HepG2 (cell line): ENCODE data around the gene MEA1. TPM values are rescaled to one million over a fixed set of nuclear protein-coding genes. Genes with fewer than 3 reads are reported as not detected.

Experiments
- DNMT3B ChIP-seq: conservative IDR thresholded peaks from 2 replicates; pipeline ENCODE4 v1.6.1; 2016; ENCODE audit warnings: missing biosample characterization, control low read depth
- FOXP1 ChIP-seq, 2 experiments: fragments of 450-650 bp in 1 of 2; IDR thresholded peaks; 2 replicates each; pipeline ENCODE4 v1.6.1; 2017 to 2018; ENCODE audit warnings: antibody characterized with exemption in 1 of 2
- GABPB1 ChIP-seq: IDR thresholded peaks from 2 replicates; pipeline ENCODE4 v1.6.1; 2016; ENCODE audit warnings: mild to moderate bottlenecking, missing genetic modification reagents, moderate library complexity, missing compliant biosample characterization
- GATA4 ChIP-seq: sonication (generic); IDR thresholded peaks from 2 replicates; pipeline ENCODE4 v1.6.1; 2016; ENCODE audit warnings: antibody characterized with exemption, low read depth, borderline replicate concordance
- GMEB1 ChIP-seq: sonication (generic); formaldehyde crosslinking; IDR thresholded peaks from 2 replicates; pipeline ENCODE4 v1.5.1; 2020; ENCODE audit warnings: missing genetic modification reagents, mild to moderate bottlenecking, borderline replicate concordance
- KLF12 ChIP-seq: sonication (generic); formaldehyde crosslinking; IDR thresholded peaks from 2 replicates; pipeline ENCODE4 v1.4.0; 2020; ENCODE audit warnings: missing genetic modification reagents, borderline replicate concordance
- PITX1 ChIP-seq: sonication (generic); formaldehyde crosslinking; IDR thresholded peaks from 2 replicates; pipeline ENCODE4 v1.5.1; 2020; ENCODE audit warnings: mild to moderate bottlenecking, missing genetic modification reagents
- SIX4 ChIP-seq: sonication (generic); formaldehyde crosslinking; IDR thresholded peaks from 2 replicates; pipeline ENCODE4 v1.4.0; 2020; ENCODE audit warnings: missing genetic modification reagents
- THAP8 ChIP-seq: sonication (generic); formaldehyde crosslinking; IDR thresholded peaks from 2 replicates; pipeline ENCODE4 v1.5.1; 2020; ENCODE audit warnings: missing genetic modification reagents, mild to moderate bottlenecking, borderline replicate concordance
- ZBTB21 ChIP-seq: sonication (generic); formaldehyde crosslinking; IDR thresholded peaks from 2 replicates; pipeline ENCODE4 v1.4.0; 2020; ENCODE audit warnings: missing genetic modification reagents
- ZBTB46 ChIP-seq: sonication (generic); formaldehyde crosslinking; IDR thresholded peaks from 2 replicates; pipeline ENCODE4 v1.4.0; 2020; ENCODE audit warnings: mild to moderate bottlenecking, missing genetic modification reagents, borderline replicate concordance
- ZNF33B ChIP-seq: sonication (generic); formaldehyde crosslinking; IDR thresholded peaks from 2 replicates; pipeline ENCODE4 v1.5.1; 2020; ENCODE audit warnings: mild to moderate bottlenecking, missing genetic modification reagents
- ZNF670 ChIP-seq: sonication (generic); formaldehyde crosslinking; IDR thresholded peaks from 2 replicates; pipeline ENCODE4 v1.8.0; 2022; ENCODE audit warnings: mild to moderate bottlenecking, missing genetic modification reagents, borderline replicate concordance
- ZNF691 ChIP-seq: sonication (generic); formaldehyde crosslinking; IDR thresholded peaks from 2 replicates; pipeline ENCODE4 v1.4.0; 2020; ENCODE audit warnings: missing genetic modification reagents, low read depth, mild to moderate bottlenecking, borderline replicate concordance
- polyA plus RNA-seq, 8 experiments: library from polyadenylated mRNA; depleted of rRNA in 3 of 8; stranded (reverse) in 7 of 8; unstranded in 1 of 8; fragments of >200 nt; fragmentation: Illumina TruSeq in 4 of 8; extraction: Trizol in 4 of 8; gene quantifications; 2 replicates each; pipeline versions ENCODE4 v1.2.1 to v1.2.3, GENCODE V29; 2011 to 2016; ENCODE audit warnings: low read depth in 4 of 8, missing spikeins in 1 of 8, mixed read lengths in 1 of 8; ENCODE audit not compliant: insufficient read depth in 1 of 8
- total RNA-seq, 5 experiments: library from RNA; depleted of rRNA; stranded (reverse); fragments of >200 nt; fragmentation: Illumina TruSeq; extraction: Trizol; gene quantifications; 2 replicates each; pipeline ENCODE4 v1.2.3, GENCODE V29; 2016; ENCODE audit warnings: low read depth in 1 of 5
- TF ChIP-seq, protein P1 (sequence below): sonication (generic); formaldehyde crosslinking; IDR thresholded peaks from 2 replicates; pipeline ENCODE4 v1.5.1; 2020; ENCODE audit warnings: mild to moderate bottlenecking, missing genetic modification reagents, borderline replicate concordance
- TF ChIP-seq, protein P2 (sequence below): sonication (generic); formaldehyde crosslinking; IDR thresholded peaks from 2 replicates; pipeline ENCODE4 v1.5.0; 2020; ENCODE audit warnings: missing genetic modification reagents

The MEA1 gene
- total and polyA plus RNA-seq, 2 of the 13 experiments (the other 11 are each of a cell fraction or from before 2014, with no cell fraction given), result 75.6 to 86.2 TPM

- TF ChIP-seq, protein P1, sequence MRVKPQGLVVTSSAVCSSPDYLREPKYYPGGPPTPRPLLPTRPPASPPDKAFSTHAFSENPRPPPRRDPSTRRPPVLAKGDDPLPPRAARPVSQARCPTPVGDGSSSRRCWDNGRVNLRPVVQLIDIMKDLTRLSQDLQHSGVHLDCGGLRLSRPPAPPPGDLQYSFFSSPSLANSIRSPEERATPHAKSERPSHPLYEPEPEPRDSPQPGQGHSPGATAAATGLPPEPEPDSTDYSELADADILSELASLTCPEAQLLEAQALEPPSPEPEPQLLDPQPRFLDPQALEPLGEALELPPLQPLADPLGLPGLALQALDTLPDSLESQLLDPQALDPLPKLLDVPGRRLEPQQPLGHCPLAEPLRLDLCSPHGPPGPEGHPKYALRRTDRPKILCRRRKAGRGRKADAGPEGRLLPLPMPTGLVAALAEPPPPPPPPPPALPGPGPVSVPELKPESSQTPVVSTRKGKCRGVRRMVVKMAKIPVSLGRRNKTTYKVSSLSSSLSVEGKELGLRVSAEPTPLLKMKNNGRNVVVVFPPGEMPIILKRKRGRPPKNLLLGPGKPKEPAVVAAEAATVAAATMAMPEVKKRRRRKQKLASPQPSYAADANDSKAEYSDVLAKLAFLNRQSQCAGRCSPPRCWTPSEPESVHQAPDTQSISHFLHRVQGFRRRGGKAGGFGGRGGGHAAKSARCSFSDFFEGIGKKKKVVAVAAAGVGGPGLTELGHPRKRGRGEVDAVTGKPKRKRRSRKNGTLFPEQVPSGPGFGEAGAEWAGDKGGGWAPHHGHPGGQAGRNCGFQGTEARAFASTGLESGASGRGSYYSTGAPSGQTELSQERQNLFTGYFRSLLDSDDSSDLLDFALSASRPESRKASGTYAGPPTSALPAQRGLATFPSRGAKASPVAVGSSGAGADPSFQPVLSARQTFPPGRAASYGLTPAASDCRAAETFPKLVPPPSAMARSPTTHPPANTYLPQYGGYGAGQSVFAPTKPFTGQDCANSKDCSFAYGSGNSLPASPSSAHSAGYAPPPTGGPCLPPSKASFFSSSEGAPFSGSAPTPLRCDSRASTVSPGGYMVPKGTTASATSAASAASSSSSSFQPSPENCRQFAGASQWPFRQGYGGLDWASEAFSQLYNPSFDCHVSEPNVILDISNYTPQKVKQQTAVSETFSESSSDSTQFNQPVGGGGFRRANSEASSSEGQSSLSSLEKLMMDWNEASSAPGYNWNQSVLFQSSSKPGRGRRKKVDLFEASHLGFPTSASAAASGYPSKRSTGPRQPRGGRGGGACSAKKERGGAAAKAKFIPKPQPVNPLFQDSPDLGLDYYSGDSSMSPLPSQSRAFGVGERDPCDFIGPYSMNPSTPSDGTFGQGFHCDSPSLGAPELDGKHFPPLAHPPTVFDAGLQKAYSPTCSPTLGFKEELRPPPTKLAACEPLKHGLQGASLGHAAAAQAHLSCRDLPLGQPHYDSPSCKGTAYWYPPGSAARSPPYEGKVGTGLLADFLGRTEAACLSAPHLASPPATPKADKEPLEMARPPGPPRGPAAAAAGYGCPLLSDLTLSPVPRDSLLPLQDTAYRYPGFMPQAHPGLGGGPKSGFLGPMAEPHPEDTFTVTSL (CRISPR knock-in tag), result no peak
- peak; percentile 84; the same call in 1 of the 2 replicates for TF ChIP-seq ZNF33B (CRISPR knock-in tag)
- TF ChIP-seq, protein P2, sequence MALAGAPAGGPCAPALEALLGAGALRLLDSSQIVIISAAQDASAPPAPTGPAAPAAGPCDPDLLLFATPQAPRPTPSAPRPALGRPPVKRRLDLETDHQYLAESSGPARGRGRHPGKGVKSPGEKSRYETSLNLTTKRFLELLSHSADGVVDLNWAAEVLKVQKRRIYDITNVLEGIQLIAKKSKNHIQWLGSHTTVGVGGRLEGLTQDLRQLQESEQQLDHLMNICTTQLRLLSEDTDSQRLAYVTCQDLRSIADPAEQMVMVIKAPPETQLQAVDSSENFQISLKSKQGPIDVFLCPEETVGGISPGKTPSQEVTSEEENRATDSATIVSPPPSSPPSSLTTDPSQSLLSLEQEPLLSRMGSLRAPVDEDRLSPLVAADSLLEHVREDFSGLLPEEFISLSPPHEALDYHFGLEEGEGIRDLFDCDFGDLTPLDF (CRISPR knock-in tag), result no peak
- no peak for TF ChIP-seq DNMT3B (CRISPR knock-in tag)
- no peak for TF ChIP-seq KLF12 (CRISPR knock-in tag)
- TF ChIP-seq ZNF670 (CRISPR knock-in tag), result peak; percentile 54; the same call in 1 of the 2 replicates
- TF ChIP-seq GABPB1 (CRISPR knock-in tag), result peak; percentile 95
- TF ChIP-seq GMEB1 (CRISPR knock-in tag), result peak; percentile 91
- TF ChIP-seq FOXP1 (IDR thresholded peaks at IDR 0.05), result no peak
- TF ChIP-seq FOXP1 (CRISPR knock-in tag; IDR thresholded peaks at IDR 0.05), result no peak
- peak; percentile 37; the same call in 1 of the 2 replicates for TF ChIP-seq GATA4
- peak; percentile 71; the same call in 1 of the 2 replicates for TF ChIP-seq ZNF691
- TF ChIP-seq THAP8 (CRISPR knock-in tag), result no peak
- TF ChIP-seq ZBTB46 (CRISPR knock-in tag), result no peak
- TF ChIP-seq PITX1 (CRISPR knock-in tag), result no peak
- TF ChIP-seq ZBTB21 (CRISPR knock-in tag), result no peak
- TF ChIP-seq SIX4 (CRISPR knock-in tag), result no peak
Observed at GRCh38 chr6:43021270-43022047, 7.7 kb upstream of the MEA1 start, which contains the start of gene RRP36 (continued).
